Suprapubic skin (tissue), 3 donors: ENCODE data around the gene CDC16.

Source experiments
- POLR2A ChIP-seq, 2 donors: fragments of 450-650 bp; IDR thresholded peaks; one replicate each; pipeline ENCODE4 v1.6.1; 2017; ENCODE audit warnings: antibody characterized with exemption in 2 of 2, mild to moderate bottlenecking in 2 of 2, moderate library complexity in 2 of 2
- TF ChIP-seq, protein P1 (sequence below), 2 donors: fragments of 200-600 bp in 1 of 2; fragments of 450-650 bp in 1 of 2; sonication (generic) in 1 of 2; IDR thresholded peaks; one replicate each; pipeline ENCODE4 v1.5.1; 2016 to 2019; ENCODE audit warnings: antibody characterized with exemption in 2 of 2, mild to moderate bottlenecking in 1 of 2, moderate library complexity in 1 of 2

- TF ChIP-seq, protein P1, sequence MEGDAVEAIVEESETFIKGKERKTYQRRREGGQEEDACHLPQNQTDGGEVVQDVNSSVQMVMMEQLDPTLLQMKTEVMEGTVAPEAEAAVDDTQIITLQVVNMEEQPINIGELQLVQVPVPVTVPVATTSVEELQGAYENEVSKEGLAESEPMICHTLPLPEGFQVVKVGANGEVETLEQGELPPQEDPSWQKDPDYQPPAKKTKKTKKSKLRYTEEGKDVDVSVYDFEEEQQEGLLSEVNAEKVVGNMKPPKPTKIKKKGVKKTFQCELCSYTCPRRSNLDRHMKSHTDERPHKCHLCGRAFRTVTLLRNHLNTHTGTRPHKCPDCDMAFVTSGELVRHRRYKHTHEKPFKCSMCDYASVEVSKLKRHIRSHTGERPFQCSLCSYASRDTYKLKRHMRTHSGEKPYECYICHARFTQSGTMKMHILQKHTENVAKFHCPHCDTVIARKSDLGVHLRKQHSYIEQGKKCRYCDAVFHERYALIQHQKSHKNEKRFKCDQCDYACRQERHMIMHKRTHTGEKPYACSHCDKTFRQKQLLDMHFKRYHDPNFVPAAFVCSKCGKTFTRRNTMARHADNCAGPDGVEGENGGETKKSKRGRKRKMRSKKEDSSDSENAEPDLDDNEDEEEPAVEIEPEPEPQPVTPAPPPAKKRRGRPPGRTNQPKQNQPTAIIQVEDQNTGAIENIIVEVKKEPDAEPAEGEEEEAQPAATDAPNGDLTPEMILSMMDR (IDR thresholded peaks at IDR 0.05): no peak
- TF ChIP-seq POLR2A (IDR thresholded peaks at IDR 0.05): no peak
These were observed 32.1 kb upstream of the CDC16 start for GRCh38 chr13:114202581-114202980.
